GM21367 (cell line): ENCODE data around the gene CTXN1.
A peak's percentile ranks its signal among the peaks of the same experiment; 100 is the strongest.
"Not testable (repeated sequence)": the region's sequence is repeated elsewhere in the genome, so short reads cannot be mapped to it uniquely, and the experiment has no call there.

Experiments used
- ATAC-seq: cut with Tn5 transposase; IDR thresholded peaks from one replicate; pipeline ENCODE4 v1.9.1; 2021; ENCODE audit not compliant: unreplicated experiment

The CTXN1 gene

GRCh38 chr19:7902796-7903243, 23.1 kb downstream of the CTXN1 start:
- peak; percentile 12 for ATAC-seq

- ATAC-seq: no peak
Observed at GRCh38 chr19:7901337-7901736, 24.6 kb downstream of the CTXN1 start.

GRCh38 chr19:7900931-7901330, 25.0 kb downstream of the CTXN1 start:
- ATAC-seq: no peak

- ATAC-seq: no peak
Observed at GRCh38 chr19:7900401-7900870, 25.5 kb downstream of the CTXN1 start.

- ATAC-seq: no peak
Observed at GRCh38 chr19:7899751-7900378, 26.1 kb downstream of the CTXN1 start.

GRCh38 chr19:7898967-7899366, 27.0 kb downstream of the CTXN1 start:
- ATAC-seq: no peak

GRCh38 chr19:7897292-7897691, 28.6 kb downstream of the CTXN1 start:
- no peak for ATAC-seq

GRCh38 chr19:7895565-7895964, 30.4 kb downstream of the CTXN1 start:
- ATAC-seq: no peak

- ATAC-seq: no peak
Observed at GRCh38 chr19:7894612-7895309, 31.2 kb downstream of the CTXN1 start.

- not testable (repeated sequence) for ATAC-seq
Observed at GRCh38 chr19:7893362-7894101, 32.4 kb downstream of the CTXN1 start.

- no peak for ATAC-seq
Observed at GRCh38 chr19:7888826-7889217, 37.1 kb downstream of the CTXN1 start.

- no peak for ATAC-seq
Observed at GRCh38 chr19:7888145-7888825, 37.6 kb downstream of the CTXN1 start, which contains the start of gene LRRC8E. Gene LRRC8E, plus strand, starts transcription at chr19:7888510. Its CDS starts 7,094 bp downstream, at chr19:7895604.

GRCh38 chr19:7887408-7888144, 38.4 kb downstream of the CTXN1 start:
- no peak for ATAC-seq

GRCh38 chr19:7885818-7886217, 40.1 kb downstream of the CTXN1 start:
- no peak for ATAC-seq

GRCh38 chr19:7883796-7884570, 42.0 kb downstream of the CTXN1 start:
- no peak for ATAC-seq

GRCh38 chr19:7883105-7883504, 42.8 kb downstream of the CTXN1 start:
- ATAC-seq: no peak

- ATAC-seq: no peak
Observed at GRCh38 chr19:7881910-7882309, 44.0 kb downstream of the CTXN1 start.

GRCh38 chr19:7879836-7880235, 46.1 kb downstream of the CTXN1 start:
- ATAC-seq: no peak

- no peak for ATAC-seq
Observed at GRCh38 chr19:7879111-7879807, 46.7 kb downstream of the CTXN1 start.
